ENCODE results near the gene DOCK1. TPM values are rescaled to one million over a fixed set of nuclear protein-coding genes. Genes with fewer than 3 reads are reported as not detected.

DOCK1 gene
- total and polyA plus RNA-seq, 8 donors = 46.4 to 77.7 (median 71.3) TPM

GRCh38 chr10:126929391-126929790 is 24.2 kb downstream of the DOCK1 start:
- DNase-seq (no peak), ATAC-seq (no peak)
- Histone ChIP-seq H3K4me3 (no peak overlapping the region), H3K9me3 (no peaks in the 10 kb centered on the region), H3K36me3 (peaks cover 0 to 10% of the 10 kb centered on the region in 2 donors), H3K27ac (no peak overlapping the region), H3K27me3 (no peaks in the 10 kb centered on the region), H3K4me1 (peaks cover 5 to 19% of the 10 kb centered on the region in 2 donors)
- TF ChIP-seq CTCF (IDR thresholded peaks at IDR 0.05) = no peak
- intact Hi-C loops (cut with DNase I) = no loop called here

- ATAC-seq = no peak
- Histone ChIP-seq H3K9me3 (no peaks in the 10 kb centered on the region), H3K27me3 (no peaks in the 10 kb centered on the region), H3K4me3 (no peak overlapping the region), H3K27ac (no peak overlapping the region), H3K36me3 (peaks cover 0 to 10% of the 10 kb centered on the region in 2 donors), H3K4me1 (peaks cover 0 to 22% of the 10 kb centered on the region in 2 donors)
- DNase-seq = no peak
- TF ChIP-seq CTCF (IDR thresholded peaks at IDR 0.05) = no peak
- intact Hi-C loops (cut with DNase I) = no loop called here
These were observed 25.1 kb downstream of the DOCK1 start for GRCh38 chr10:126930131-126930882.

- no peaks in the 10 kb centered on the region for H3K9me3 ChIP-seq
- intact Hi-C loops (cut with DNase I) = no loop called here
- H3K36me3 ChIP-seq = peaks cover 0 to 10% of the 10 kb centered on the region in 2 donors
- H3K27ac ChIP-seq = peak overlapping the region; percentile 8 to 56
- peak in 2 of 4 donors; percentile 26 to 57 for DNase-seq
- peak; percentile 51 for ATAC-seq
- TF ChIP-seq CTCF (IDR thresholded peaks at IDR 0.05) = no peak
- no peak overlapping the region for H3K4me3 ChIP-seq
- H3K4me1 ChIP-seq = peaks cover 0 to 28% of the 10 kb centered on the region in 2 donors
- H3K27me3 ChIP-seq = no peaks in the 10 kb centered on the region
These were observed 25.8 kb downstream of the DOCK1 start for GRCh38 chr10:126930883-126931503.

- Histone ChIP-seq H3K36me3 (peaks cover 0 to 10% of the 10 kb centered on the region in 2 donors), H3K4me3 (no peak overlapping the region), H3K4me1 (peaks cover 0 to 28% of the 10 kb centered on the region in 2 donors), H3K9me3 (no peaks in the 10 kb centered on the region), H3K27me3 (no peaks in the 10 kb centered on the region), H3K27ac (peak overlapping the region in 1 of 2 donors; percentile 8)
- no peak for TF ChIP-seq CTCF (IDR thresholded peaks at IDR 0.05)
- DNase-seq (no peak), ATAC-seq (no peak)
- intact Hi-C loops (cut with DNase I) = no loop called here
These were observed 26.3 kb downstream of the DOCK1 start for GRCh38 chr10:126931544-126931943.

GRCh38 chr10:126932516-126932915 is 27.3 kb downstream of the DOCK1 start:
- no peak for DNase-seq
- no peak for TF ChIP-seq CTCF (IDR thresholded peaks at IDR 0.05)
- peaks cover 0 to 28% of the 10 kb centered on the region in 2 donors for H3K4me1 ChIP-seq
- intact Hi-C loops (cut with DNase I) = no loop called here
- no peaks in the 10 kb centered on the region for H3K27me3 ChIP-seq
- no peak overlapping the region for H3K4me3 ChIP-seq
- no peak for ATAC-seq
- peaks cover 0 to 4% of the 10 kb centered on the region in 2 donors for H3K36me3 ChIP-seq
- H3K9me3 ChIP-seq = no peaks in the 10 kb centered on the region
- no peak overlapping the region for H3K27ac ChIP-seq
